RPMI8226 (cell line): Measurements from ENCODE around the gene PBX4.
"Not testable (repeated sequence)": the region's sequence is repeated elsewhere in the genome, so short reads cannot be mapped to it uniquely, and the experiment has no call there.

Experiments used
- DNase-seq: peaks from one replicate; pipeline ENCODE4 v3.0.0-alpha.2; 2015

PBX4 gene

GRCh38 chr19:19626516-19627472 lies 8.3 kb upstream of the PBX4 start:
- DNase-seq: no peak

- DNase-seq: no peak
Observed at GRCh38 chr19:19624032-19624570, 5.6 kb upstream of the PBX4 start.

GRCh38 chr19:19623383-19623782 lies 4.9 kb upstream of the PBX4 start:
- DNase-seq: no peak

GRCh38 chr19:19619849-19620210 lies 1.3 kb upstream of the PBX4 start:
- DNase-seq: no peak

GRCh38 chr19:19619181-19619848 lies 828 bp upstream of the PBX4 start:
- no peak for DNase-seq

GRCh38 chr19:19615086-19615485 lies 3.4 kb downstream of the PBX4 start:
- DNase-seq: no peak

GRCh38 chr19:19613506-19613905 lies 5.0 kb downstream of the PBX4 start:
- DNase-seq: no peak

- no peak for DNase-seq
Observed at GRCh38 chr19:19610376-19611202, 7.9 kb downstream of the PBX4 start.

- not testable (repeated sequence) for DNase-seq
Observed at GRCh38 chr19:19606686-19607085, 11.8 kb downstream of the PBX4 start.

GRCh38 chr19:19606021-19606420 lies 12.5 kb downstream of the PBX4 start:
- no peak for DNase-seq

- DNase-seq: no peak
Observed at GRCh38 chr19:19602713-19603324, 15.7 kb downstream of the PBX4 start.

- no peak for DNase-seq
Observed at GRCh38 chr19:19602136-19602712, 16.3 kb downstream of the PBX4 start.

- no peak for DNase-seq
Observed at GRCh38 chr19:19600793-19601330, 17.6 kb downstream of the PBX4 start.

- not testable (repeated sequence) for DNase-seq
Observed at GRCh38 chr19:19598728-19599451, 19.6 kb downstream of the PBX4 start.

- DNase-seq: no peak
Observed at GRCh38 chr19:19597809-19598306, 20.6 kb downstream of the PBX4 start.

GRCh38 chr19:19595171-19595701 lies 23.3 kb downstream of the PBX4 start:
- DNase-seq: no peak

GRCh38 chr19:19594381-19594780 lies 24.1 kb downstream of the PBX4 start:
- peak; percentile 37 for DNase-seq

- DNase-seq: no peak
Observed at GRCh38 chr19:19592690-19593089, 25.8 kb downstream of the PBX4 start.

GRCh38 chr19:19591133-19591825 lies 27.2 kb downstream of the PBX4 start:
- no peak for DNase-seq

- DNase-seq: no peak
Observed at GRCh38 chr19:19588546-19588945, 29.9 kb downstream of the PBX4 start.
